B cell (primary cell): Measurements from ENCODE around the gene ZEB1.

Source experiments
- EZH2 ChIP-seq: IDR thresholded peaks from 2 replicates; pipeline ENCODE4 v1.6.1; 2012; ENCODE audit warnings: borderline replicate concordance, low read depth, mild to moderate bottlenecking, moderate library complexity, low read length; ENCODE audit not compliant: insufficient read depth, poor library complexity, severe bottlenecking
- TF ChIP-seq, protein P1 (sequence below): fragments of 200-600 bp; IDR thresholded peaks from one replicate; pipeline ENCODE4 v1.8.0; 2022; ENCODE audit warnings: antibody characterized with exemption, mild to moderate bottlenecking

DNA sequence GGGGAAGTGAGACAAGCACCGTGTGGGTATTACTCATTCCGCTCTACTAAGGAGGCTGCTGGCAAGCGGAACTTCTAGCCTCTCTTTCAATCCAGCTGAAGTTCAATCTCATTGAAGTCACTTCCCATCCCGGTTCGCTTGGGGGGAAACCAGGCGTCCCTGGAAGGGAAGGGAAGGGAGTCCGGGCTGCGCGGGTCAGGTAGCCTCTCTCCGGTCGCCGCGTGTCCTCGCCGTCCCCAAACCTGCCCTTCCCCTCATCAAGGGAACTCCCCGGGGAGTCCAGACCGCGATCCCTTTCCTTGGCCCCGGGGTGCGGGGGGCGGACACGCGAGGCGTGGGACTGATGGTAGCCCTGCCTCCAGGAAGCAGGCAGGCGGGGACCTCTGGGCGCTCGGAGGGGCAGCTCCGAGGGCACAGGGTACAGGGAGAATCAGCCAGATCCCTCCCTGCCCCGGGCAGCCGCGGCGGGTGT, 598 bp upstream of the ZEB1 start:
- TF ChIP-seq, protein P1, sequence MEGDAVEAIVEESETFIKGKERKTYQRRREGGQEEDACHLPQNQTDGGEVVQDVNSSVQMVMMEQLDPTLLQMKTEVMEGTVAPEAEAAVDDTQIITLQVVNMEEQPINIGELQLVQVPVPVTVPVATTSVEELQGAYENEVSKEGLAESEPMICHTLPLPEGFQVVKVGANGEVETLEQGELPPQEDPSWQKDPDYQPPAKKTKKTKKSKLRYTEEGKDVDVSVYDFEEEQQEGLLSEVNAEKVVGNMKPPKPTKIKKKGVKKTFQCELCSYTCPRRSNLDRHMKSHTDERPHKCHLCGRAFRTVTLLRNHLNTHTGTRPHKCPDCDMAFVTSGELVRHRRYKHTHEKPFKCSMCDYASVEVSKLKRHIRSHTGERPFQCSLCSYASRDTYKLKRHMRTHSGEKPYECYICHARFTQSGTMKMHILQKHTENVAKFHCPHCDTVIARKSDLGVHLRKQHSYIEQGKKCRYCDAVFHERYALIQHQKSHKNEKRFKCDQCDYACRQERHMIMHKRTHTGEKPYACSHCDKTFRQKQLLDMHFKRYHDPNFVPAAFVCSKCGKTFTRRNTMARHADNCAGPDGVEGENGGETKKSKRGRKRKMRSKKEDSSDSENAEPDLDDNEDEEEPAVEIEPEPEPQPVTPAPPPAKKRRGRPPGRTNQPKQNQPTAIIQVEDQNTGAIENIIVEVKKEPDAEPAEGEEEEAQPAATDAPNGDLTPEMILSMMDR, result no peak
- TF ChIP-seq EZH2, result no peak
